Activated T-helper 2 cell treated with anti-CD3 and anti-CD28 coated beads, Interferon-gamma antibody, Interleukin-2, Interleukin-4, amounts not matched to agents 10 μg/mL and 5 μg/mL and 100 μg/mL, durations not matched to agents 14 hours and 24 hours and 36 hours (primary cell): ENCODE results near the gene RAP1GAP. TPM values are rescaled to one million over a fixed set of nuclear protein-coding genes. Genes with fewer than 3 reads are reported as not detected.

Experiments used
- total RNA-seq: library from RNA; stranded (reverse); gene quantifications from 2 replicates; pipeline ENCODE4 v1.2.3, GENCODE V29; 2022

RAP1GAP gene
- total RNA-seq, 1 donor from 2014 or later: 0.46 TPM

Other genes starting within 250 kb of the RAP1GAP start
- 3.9 and 4.3 TPM in 2 replicates for gene NBPF3, start 229.2 kb downstream of the RAP1GAP start, total RNA-seq
- not detected in 2 replicates for gene ALPL, start 159.9 kb downstream of the RAP1GAP start, total RNA-seq
- 101 TPM in 2 replicates for gene USP48, start 113.8 kb upstream of the RAP1GAP start, total RNA-seq
- not detected in 2 replicates for gene LDLRAD2, start 142.9 kb upstream of the RAP1GAP start, total RNA-seq